ENCODE measurements around the gene KLHL29.

DNA sequence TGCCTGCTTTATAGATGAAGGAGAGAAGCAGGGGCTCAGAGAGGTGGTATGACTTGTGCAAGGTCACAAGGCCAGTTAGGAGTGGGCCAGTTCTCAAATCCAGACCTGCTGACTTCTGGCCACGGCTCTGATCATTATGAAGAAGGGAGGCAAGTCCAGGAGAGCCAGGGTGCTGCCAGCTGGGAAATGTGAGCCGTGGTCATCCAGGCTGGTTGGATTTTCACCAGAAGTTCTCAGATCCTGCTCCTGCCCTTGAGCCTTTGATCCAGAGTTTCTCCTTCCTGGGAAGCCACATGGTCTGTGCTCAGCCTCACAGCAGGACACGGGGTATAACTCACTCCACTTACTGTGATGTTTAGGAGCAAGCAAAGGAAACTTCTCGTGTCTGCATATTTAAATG, 239.9 kb downstream of the KLHL29 start:
- TF ChIP-seq CTCF (IDR thresholded peaks at IDR 0.05; ENCODE audit: low read depth, low read length, missing input control) (no peak), RAD21 (IDR thresholded peaks at IDR 0.05) (no peak), JUND (IDR thresholded peaks at IDR 0.05) (no peak), REST (IDR thresholded peaks at IDR 0.05) (no peak), SP1 (IDR thresholded peaks at IDR 0.05) (no peak), FOXA1 (IDR thresholded peaks at IDR 0.05) (no peak), GABPA (IDR thresholded peaks at IDR 0.05 in 1 of 2, conservative IDR thresholded peaks at IDR 0.05 in 1 of 2) (no peak), TAF1 (conservative IDR thresholded peaks at IDR 0.05) (no peak)

Data from liver (tissue), 3 donors.